VCaP (cell line): ENCODE results near the gene SOX1.

Experiments used
- H3K27ac ChIP-seq: fragments of 450-650 bp; 2 replicates; pipeline ENCODE4 v1.5.1; 2017
- CTCF ChIP-seq: fragments of 450-650 bp; conservative IDR thresholded peaks from 2 replicates; pipeline ENCODE4 v1.5.1; 2017; ENCODE audit warnings: mild to moderate bottlenecking, moderate library complexity

The SOX1 gene

GRCh38 chr13:112111239-112111857, 44.4 kb downstream of the SOX1 start:
- no peak overlapping the region for H3K27ac ChIP-seq
- TF ChIP-seq CTCF, result no peak

DNA sequence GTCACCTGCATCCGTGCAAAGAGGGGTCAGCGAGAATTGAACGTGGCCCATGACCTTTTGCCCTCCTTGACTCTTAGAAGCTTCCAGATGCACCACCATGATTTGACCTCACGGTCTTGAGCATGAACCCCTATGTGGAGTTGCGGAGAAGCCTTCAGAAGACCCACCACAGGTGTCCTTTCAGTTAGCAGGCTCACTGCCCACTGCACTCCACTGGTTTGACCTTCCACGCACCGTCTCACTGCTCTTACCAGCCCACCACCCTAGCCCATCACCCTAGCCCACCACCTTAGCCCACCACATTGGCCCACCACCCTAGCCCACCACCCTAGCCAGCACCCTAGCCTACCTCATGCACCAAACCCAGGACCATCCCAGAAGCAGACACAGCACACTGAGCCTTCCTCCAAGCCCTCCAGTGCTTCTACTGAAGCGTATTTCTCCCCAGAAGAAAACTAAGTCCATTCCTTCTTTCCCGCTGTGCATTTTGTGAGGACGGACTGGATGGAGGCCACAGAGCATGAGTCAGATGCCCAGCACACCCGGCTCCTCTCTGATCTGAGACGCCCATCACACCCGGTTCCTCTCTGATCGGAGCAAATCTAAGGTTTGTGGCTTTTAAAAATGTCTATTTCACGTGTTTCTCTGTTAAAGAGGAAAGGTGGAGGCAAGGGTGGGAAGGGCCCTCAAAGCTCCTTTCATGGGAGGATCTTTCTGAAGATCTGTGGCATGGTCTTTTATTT, 45.8 kb downstream of the SOX1 start:
- H3K27ac ChIP-seq, result no peak overlapping the region
- TF ChIP-seq CTCF, result no peak

- no peak overlapping the region for H3K27ac ChIP-seq
- no peak for TF ChIP-seq CTCF
Measured at GRCh38 chr13:112113348-112113747, 46.4 kb downstream of the SOX1 start.

GRCh38 chr13:112113851-112114250, 46.9 kb downstream of the SOX1 start:
- H3K27ac ChIP-seq, result no peak overlapping the region
- TF ChIP-seq CTCF, result no peak

DNA sequence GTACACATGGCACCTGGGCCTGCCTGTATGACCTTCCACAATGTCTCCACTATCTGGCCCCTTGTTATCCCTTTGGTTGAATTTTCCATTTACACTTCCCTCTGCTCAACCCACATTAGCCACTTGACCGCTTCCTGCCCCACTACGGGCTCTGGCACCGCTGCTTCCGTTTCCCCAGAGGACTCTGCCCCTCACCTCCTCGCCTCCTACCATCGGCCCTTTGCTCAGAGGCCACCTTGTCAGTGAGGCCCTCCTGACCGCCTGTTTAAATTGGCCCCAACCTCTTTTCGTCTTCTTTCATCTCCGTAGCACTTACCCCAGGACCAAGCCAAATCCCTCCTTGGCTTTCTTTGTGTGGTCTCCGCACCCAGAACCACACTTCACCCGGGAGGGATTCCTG, 47.4 kb downstream of the SOX1 start:
- TF ChIP-seq CTCF, result no peak
- H3K27ac ChIP-seq, result no peak overlapping the region

- H3K27ac ChIP-seq, result no peak overlapping the region
- no peak for TF ChIP-seq CTCF
Measured at GRCh38 chr13:112115403-112116091, 48.6 kb downstream of the SOX1 start.

GRCh38 chr13:112116187-112116950, 49.4 kb downstream of the SOX1 start:
- no peak for TF ChIP-seq CTCF
- no peak overlapping the region for H3K27ac ChIP-seq
